GM10248 (cell line): Measurements from ENCODE around the gene ZMIZ1.

Experiments
- CTCF ChIA-PET: fragments of 300-600 bp; sonication (Branson Sonifier 250); formaldehyde crosslinking; extraction: SDS; loops from one replicate; lab custom pipeline; 2021; ENCODE audit warnings: antibody characterized with exemption; lab: Yijun Ruan, JAX
- POLR2A ChIA-PET: fragments of 350-650 bp; sonication (Branson Sonifier 250); formaldehyde crosslinking; extraction: SDS; loops from one replicate; lab custom pipeline; 2020; ENCODE audit warnings: antibody characterized with exemption; lab: Yijun Ruan, JAX
- DNase-seq: peaks from one replicate; pipeline ENCODE4 v3.0.0; 2012; ENCODE audit errors: extremely low spot score
- TF ChIP-seq, protein P1 (sequence below): IDR thresholded peaks from 2 replicates; pipeline ENCODE4 v1.5.1; 2012; ENCODE audit warnings: mild to moderate bottlenecking, low read depth; ENCODE audit errors: extremely low read depth, missing control alignments, control extremely low read depth

Gene ZMIZ1

DNA sequence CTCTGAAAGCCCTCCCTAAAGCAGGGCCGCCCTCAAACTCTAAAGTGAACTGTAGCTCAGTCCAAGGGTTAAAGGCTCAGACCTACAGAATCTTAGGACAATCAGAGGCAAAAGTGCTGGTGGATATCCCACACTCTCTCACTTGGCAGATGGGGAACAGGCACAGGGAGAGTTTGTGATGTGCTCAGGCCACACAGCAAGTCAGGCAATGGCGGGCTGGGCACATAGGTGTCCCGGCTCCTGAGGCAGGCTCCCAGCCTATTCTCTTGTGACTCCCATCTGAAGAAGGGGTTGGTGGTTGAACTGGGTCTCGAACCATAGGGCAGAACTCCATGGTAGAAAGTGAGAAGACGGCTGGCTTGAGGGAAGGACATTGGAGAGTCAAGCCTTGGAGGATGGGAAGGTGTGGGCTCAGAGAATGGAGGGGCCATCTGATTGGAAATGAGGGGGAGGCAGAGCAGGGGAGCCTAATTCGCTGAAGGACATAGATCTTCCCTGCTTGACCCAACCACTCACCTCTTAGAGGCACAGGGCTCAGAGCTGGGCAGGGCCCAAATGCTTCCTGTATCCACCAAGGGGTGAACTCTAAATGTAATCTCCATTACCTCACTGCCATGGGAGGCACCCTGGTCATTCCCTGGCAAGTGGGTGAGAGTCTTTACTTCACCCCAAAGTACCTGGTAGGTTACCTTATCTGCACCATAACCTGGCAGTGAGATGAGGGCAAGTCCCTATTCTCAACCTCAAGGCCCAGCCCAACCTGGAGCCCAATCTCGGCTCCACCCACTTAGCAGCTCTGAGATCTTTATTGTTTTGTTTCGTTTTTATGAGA lies 4.9 kb upstream of the ZMIZ1 start:
- ChIA-PET POLR2A (no interaction called here), CTCF (interaction anchor here (1.0 to 4.9 kb wide), 2 partner anchors 12 to 140 kb away, joined by 3 to 23 read pairs; no protein-coding TSS in a partner anchor)
- DNase-seq, result no peak
- TF ChIP-seq, protein P1, sequence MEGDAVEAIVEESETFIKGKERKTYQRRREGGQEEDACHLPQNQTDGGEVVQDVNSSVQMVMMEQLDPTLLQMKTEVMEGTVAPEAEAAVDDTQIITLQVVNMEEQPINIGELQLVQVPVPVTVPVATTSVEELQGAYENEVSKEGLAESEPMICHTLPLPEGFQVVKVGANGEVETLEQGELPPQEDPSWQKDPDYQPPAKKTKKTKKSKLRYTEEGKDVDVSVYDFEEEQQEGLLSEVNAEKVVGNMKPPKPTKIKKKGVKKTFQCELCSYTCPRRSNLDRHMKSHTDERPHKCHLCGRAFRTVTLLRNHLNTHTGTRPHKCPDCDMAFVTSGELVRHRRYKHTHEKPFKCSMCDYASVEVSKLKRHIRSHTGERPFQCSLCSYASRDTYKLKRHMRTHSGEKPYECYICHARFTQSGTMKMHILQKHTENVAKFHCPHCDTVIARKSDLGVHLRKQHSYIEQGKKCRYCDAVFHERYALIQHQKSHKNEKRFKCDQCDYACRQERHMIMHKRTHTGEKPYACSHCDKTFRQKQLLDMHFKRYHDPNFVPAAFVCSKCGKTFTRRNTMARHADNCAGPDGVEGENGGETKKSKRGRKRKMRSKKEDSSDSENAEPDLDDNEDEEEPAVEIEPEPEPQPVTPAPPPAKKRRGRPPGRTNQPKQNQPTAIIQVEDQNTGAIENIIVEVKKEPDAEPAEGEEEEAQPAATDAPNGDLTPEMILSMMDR, result no peak

DNA sequence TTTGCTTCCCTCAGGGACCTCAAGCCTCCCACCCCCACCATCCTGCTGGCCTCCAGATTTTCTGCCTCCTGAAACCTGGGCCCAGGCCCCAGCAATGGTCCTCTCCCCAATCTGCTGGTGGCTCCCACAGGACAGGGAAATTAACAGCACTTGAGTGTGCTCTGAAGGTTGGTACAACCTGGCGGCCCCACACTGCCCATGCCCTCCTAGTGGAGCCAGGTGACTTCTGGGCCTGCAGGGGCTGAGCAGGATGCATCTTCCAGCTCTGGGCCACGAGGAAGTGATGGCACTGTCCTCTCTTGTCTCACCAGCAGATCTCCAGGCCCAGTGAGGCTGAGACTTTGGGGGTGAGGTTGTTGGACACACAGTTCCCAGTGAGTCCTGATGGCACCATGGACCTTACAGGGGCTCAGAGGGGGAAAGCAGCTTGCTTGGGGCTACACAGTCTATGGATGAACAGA lies 3.6 kb upstream of the ZMIZ1 start:
- DNase-seq, result no peak
- TF ChIP-seq, protein P1, result no peak
- ChIA-PET POLR2A (no interaction called here), CTCF (interaction anchor here (4.9 kb wide), 1 partner anchor 11 kb away, joined by 23 read pairs; no protein-coding TSS in a partner anchor)

DNA sequence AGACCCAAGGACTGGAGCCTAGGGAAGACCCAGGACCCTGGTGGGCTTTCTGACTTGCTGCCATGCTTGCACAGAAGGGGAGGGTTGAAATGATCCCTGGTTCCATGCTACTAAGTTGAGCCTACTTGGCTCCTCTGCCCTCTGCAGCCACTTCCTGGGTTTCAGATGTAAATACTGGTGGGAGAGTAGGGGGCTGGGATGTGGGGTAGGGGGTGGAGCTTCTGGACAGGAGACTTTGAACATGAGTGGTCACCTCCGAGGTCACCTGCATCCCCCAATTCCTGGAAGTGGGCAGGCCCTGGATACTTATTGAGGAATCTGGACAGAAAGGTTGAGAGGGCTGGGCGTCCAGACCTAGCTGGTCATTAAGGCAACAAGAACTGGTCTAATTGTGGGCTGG lies 2.9 kb upstream of the ZMIZ1 start:
- no peak for DNase-seq
- TF ChIP-seq, protein P1, result no peak
- ChIA-PET POLR2A (interaction anchor here (0.7 kb wide), 1 partner anchor 14 kb away, joined by 4 read pairs; no protein-coding TSS in a partner anchor), CTCF (interaction anchor here (2.4 to 4.9 kb wide), 2 partner anchors 10 to 130 kb away, joined by 11 to 23 read pairs; no protein-coding TSS in a partner anchor)

DNA sequence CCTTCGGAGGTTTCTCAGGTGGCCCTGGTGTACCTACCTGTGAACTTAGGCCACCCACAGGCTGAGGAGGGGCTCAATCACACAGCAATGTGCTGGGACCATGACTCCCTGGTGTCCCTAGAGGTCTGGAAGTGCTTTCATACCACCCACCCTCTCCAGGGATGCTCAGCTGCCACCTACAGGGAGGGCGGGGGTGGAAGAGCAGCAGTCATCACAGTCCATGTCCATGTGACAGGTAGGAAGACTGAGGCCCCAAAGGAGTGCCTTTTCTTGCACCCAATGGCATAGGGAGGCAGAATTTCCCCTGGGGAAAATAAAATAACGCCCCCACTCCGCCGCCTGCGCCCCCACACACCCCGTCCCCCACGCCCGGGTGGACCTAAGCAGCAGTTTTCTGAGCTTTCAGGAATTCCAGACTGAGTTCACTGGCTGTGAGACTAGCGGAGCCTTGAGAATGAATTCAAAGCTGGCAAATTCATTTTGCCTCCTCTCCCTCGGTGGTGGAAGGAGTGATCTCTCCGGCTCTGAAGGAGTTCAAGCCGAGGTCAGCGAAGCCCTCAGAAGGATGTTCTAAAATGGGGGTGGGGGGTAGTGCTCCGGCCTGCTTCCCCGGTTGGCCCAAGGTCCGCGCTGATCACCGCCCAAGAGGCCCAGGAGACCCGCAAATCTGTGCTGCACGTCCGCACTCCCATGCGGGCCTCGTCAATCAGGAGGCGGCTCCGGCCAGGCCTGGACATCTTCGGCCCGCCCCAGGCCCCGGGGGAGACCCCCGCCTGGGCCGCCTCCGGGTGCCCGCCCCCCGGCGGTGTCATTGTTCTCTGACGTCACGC lies 2.1 kb upstream of the ZMIZ1 start:
- TF ChIP-seq, protein P1, result no peak
- peak; percentile 75 for DNase-seq
- POLR2A ChIA-PET, result interaction anchor here (0.7 kb wide), 1 partner anchor 13 kb away, joined by 4 read pairs; no protein-coding TSS in a partner anchor
- CTCF ChIA-PET, result interaction anchor here (2.4 to 4.9 kb wide), 2 partner anchors 9 to 129 kb away, joined by 11 to 23 read pairs; no protein-coding TSS in a partner anchor

DNA sequence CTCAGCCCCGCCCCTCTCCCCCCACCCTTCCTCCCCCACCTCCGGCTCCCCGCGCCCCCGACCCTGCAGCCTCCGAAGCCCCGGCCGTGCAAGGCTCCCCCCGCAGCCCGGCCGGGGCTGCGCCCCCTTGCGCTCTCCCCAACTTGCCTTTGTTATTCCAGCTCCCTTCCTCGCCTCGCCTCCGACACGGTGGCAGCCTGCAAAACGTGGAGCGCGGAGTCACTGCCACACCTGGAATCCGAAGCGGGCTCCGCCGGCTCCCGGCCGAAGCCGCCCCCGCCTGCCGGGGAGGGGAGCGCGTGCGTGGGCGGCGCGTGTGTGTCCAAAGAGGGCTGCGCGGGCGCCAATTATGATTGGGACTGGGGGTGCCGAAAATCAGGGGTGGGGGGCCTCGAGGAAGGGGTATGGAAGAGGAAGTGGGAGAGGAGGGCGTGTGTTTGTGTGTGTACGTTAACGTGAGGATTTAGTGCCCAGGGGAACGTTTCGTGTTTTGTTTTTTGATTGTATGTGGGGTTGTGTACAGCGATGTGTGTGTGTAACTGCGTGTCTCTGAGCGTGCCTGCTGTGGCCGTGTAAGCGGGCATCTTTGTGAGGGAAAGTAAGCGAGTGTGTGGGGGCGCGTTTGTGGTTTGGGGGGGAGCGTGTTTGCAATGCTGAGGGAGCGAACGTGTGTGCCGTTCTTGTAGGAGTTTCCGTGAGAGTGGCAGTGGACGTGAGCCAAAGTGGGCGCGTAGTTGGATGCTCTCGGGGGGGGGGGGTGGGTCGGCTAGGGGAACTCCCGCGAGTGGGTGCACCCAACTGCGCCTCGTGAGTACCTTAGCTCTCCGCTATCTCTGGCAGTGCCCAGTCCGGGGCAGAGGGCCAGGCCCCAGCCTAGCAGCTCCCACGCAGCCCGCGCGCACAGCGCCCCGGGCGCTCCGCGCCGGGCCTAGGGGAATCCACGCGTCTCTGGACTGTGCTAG lies 1.2 kb upstream of the ZMIZ1 start:
- DNase-seq, result peak; percentile 86
- ChIA-PET POLR2A (no interaction called here), CTCF (interaction anchor here (1.3 to 4.9 kb wide), 3 partner anchors 8 to 128 kb away, joined by 3 to 23 read pairs (median 11); no protein-coding TSS in a partner anchor)
- TF ChIP-seq, protein P1, result no peak
